ENCODE measurements around the gene GNAS-AS1.

GNAS-AS1 gene

GRCh38 chr20:58839991-58840747 is 10.5 kb downstream of the GNAS-AS1 start:
- Histone ChIP-seq H3K36me3 (ENCODE audit: insufficient read depth) (no peaks in the 10 kb centered on the region), H3K4me1 (ENCODE audit: low read depth, poor library complexity, severe bottlenecking) (no peaks in the 10 kb centered on the region), H3K79me2 (ENCODE audit: insufficient read depth, low read depth) (no peaks in the 10 kb centered on the region), H3K27me3 (ENCODE audit: insufficient read depth, low read depth) (no peaks in the 10 kb centered on the region), H3K9ac (no peak overlapping the region), H3K4me2 (peak overlapping the region; percentile 37; the same call in 1 of the 2 replicates), H2AFZ (ENCODE audit: low read depth) (peak overlapping the region; percentile 32; the same call in 1 of the 2 replicates), H4K20me1 (ENCODE audit: insufficient read depth) (no peaks in the 10 kb centered on the region), H3K27ac (no peak overlapping the region), H3K4me3 (IDR thresholded peaks at IDR 0.05; ENCODE audit: insufficient read depth, low read depth, low read length) (no peak overlapping the region)
- TF ChIP-seq CTCF (conservative IDR thresholded peaks at IDR 0.05; ENCODE audit: low read depth, low read length): no peak

- no peak overlapping the region for H3K9ac ChIP-seq
- H3K27ac ChIP-seq: no peak overlapping the region
- no peaks in the 10 kb centered on the region for H3K36me3 ChIP-seq (ENCODE audit: insufficient read depth)
- H4K20me1 ChIP-seq (ENCODE audit: insufficient read depth): no peaks in the 10 kb centered on the region
- H3K4me2 ChIP-seq: peak overlapping the region; percentile 37; the same call in 1 of the 2 replicates
- H2AFZ ChIP-seq (ENCODE audit: low read depth): peak overlapping the region; percentile 32; the same call in 1 of the 2 replicates
- peak; percentile 65; the same call in 1 of the 2 replicates for TF ChIP-seq CTCF (conservative IDR thresholded peaks at IDR 0.05; ENCODE audit: low read depth, low read length)
- no peaks in the 10 kb centered on the region for H3K27me3 ChIP-seq (ENCODE audit: insufficient read depth, low read depth)
- H3K79me2 ChIP-seq (ENCODE audit: insufficient read depth, low read depth): no peaks in the 10 kb centered on the region
- H3K4me3 ChIP-seq (IDR thresholded peaks at IDR 0.05; ENCODE audit: insufficient read depth, low read depth, low read length): no peak overlapping the region
- no peaks in the 10 kb centered on the region for H3K4me1 ChIP-seq (ENCODE audit: low read depth, poor library complexity, severe bottlenecking)
Observed at GRCh38 chr20:58839474-58839874, 11.2 kb downstream of the GNAS-AS1 start.

- Histone ChIP-seq H3K9ac (no peak overlapping the region), H3K36me3 (ENCODE audit: insufficient read depth) (no peaks in the 10 kb centered on the region), H3K27ac (no peak overlapping the region), H3K4me2 (no peak overlapping the region), H3K79me2 (ENCODE audit: insufficient read depth, low read depth) (no peaks in the 10 kb centered on the region), H2AFZ (ENCODE audit: low read depth) (no peak overlapping the region), H3K27me3 (ENCODE audit: insufficient read depth, low read depth) (no peaks in the 10 kb centered on the region), H3K4me1 (ENCODE audit: low read depth, poor library complexity, severe bottlenecking) (peaks cover 2% of the 10 kb centered on the region), H4K20me1 (ENCODE audit: insufficient read depth) (no peaks in the 10 kb centered on the region), H3K4me3 (IDR thresholded peaks at IDR 0.05; ENCODE audit: insufficient read depth, low read depth, low read length) (no peak overlapping the region)
- TF ChIP-seq CTCF (conservative IDR thresholded peaks at IDR 0.05; ENCODE audit: low read depth, low read length): no peak
Observed at GRCh38 chr20:58838174-58838573, 12.5 kb downstream of the GNAS-AS1 start.

- H2AFZ ChIP-seq (ENCODE audit: low read depth): no peak overlapping the region
- H3K9ac ChIP-seq: no peak overlapping the region
- H3K27ac ChIP-seq: no peak overlapping the region
- H3K27me3 ChIP-seq (ENCODE audit: insufficient read depth, low read depth): no peaks in the 10 kb centered on the region
- H3K4me3 ChIP-seq (IDR thresholded peaks at IDR 0.05; ENCODE audit: insufficient read depth, low read depth, low read length): no peak overlapping the region
- H3K4me2 ChIP-seq: no peak overlapping the region
- H3K36me3 ChIP-seq (ENCODE audit: insufficient read depth): no peaks in the 10 kb centered on the region
- H4K20me1 ChIP-seq (ENCODE audit: insufficient read depth): no peaks in the 10 kb centered on the region
- peaks cover 7% of the 10 kb centered on the region for H3K4me1 ChIP-seq (ENCODE audit: low read depth, poor library complexity, severe bottlenecking)
- no peaks in the 10 kb centered on the region for H3K79me2 ChIP-seq (ENCODE audit: insufficient read depth, low read depth)
- no peak for TF ChIP-seq CTCF (conservative IDR thresholded peaks at IDR 0.05; ENCODE audit: low read depth, low read length)
Observed at GRCh38 chr20:58837717-58838116, 13.0 kb downstream of the GNAS-AS1 start.

All from KMS-11 (cell line).